T-helper 1 cell treated with Interleukin-12 subunit alpha and Interleukin-12 subunit beta and Interleukin-4 antibody, amounts not matched to agents 30 μg/mL and 1 μg/mL, for 36 hours (primary cell): Measurements from ENCODE around the gene AIG1.

Source experiments
- H3K27ac Mint-ChIP-seq: one replicate; pipeline ENCODE4 v1.8.0; 2021; ENCODE audit warnings: mild to moderate bottlenecking, mixed read lengths
- H3K27me3 Mint-ChIP-seq: one replicate; pipeline ENCODE4 v1.8.0; 2021; ENCODE audit warnings: low read depth, mixed read lengths
- H3K36me3 Mint-ChIP-seq: one replicate; pipeline ENCODE4 v1.8.0; 2021; ENCODE audit warnings: low read depth, mixed read lengths
- H3K4me1 Mint-ChIP-seq: one replicate; pipeline ENCODE4 v1.8.0; 2021; ENCODE audit warnings: low read depth, mixed read lengths
- H3K4me3 Mint-ChIP-seq: one replicate; pipeline ENCODE4 v1.8.0; 2021; ENCODE audit warnings: mild to moderate bottlenecking, moderate library complexity, mixed read lengths
- H3K9me3 Mint-ChIP-seq: one replicate; pipeline ENCODE4 v1.8.0; 2021; ENCODE audit warnings: mixed read lengths

AIG1 gene

DNA sequence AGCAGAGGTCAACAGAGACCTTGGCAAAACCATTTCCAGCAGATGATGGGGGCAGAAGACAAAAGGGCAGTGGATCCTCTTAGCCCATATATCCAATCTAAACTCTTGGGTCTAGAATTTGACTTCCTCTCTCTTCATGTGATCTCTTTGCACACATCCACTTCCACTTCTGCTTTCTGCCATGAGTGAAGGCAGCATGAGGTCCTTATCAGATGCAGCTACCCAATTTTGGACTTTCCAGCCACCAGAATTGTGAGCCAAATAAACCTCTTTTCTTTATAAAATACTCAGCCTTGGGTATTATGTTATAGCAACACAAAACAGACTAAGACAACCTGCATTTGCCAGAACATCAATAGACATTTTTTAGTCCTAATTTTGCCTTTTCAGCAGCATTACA is 198.3 kb downstream of the AIG1 start:
- peaks cover 4% of the 10 kb centered on the region for H3K9me3 Mint-ChIP-seq
- no peak overlapping the region for H3K4me3 Mint-ChIP-seq
- H3K27me3 Mint-ChIP-seq = no peaks in the 10 kb centered on the region
- no peaks in the 10 kb centered on the region for H3K4me1 Mint-ChIP-seq
- H3K36me3 Mint-ChIP-seq = no peaks in the 10 kb centered on the region
- H3K27ac Mint-ChIP-seq = no peak overlapping the region

DNA sequence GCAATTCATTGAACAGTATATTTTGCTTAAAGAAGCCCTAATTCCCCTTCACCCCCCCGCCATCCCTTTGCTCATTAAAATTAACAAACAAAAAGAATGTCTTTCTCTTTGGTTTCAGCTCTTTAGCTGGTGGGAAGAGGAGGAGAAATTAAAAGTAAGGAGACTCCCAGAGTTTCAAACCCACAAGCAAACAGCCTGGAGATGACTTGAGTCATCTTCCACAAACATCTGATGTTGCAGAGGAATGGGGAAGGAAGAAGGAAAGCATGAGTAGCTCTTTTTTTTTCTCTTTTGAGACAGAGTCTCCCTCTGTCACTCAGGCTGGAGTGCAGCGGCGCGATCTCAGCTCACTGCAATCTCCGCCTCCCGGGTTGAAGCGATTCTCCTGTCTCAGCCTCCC is 200.2 kb downstream of the AIG1 start:
- H3K4me3 Mint-ChIP-seq = no peak overlapping the region
- no peaks in the 10 kb centered on the region for H3K4me1 Mint-ChIP-seq
- peaks cover 4% of the 10 kb centered on the region for H3K9me3 Mint-ChIP-seq
- H3K27ac Mint-ChIP-seq = no peak overlapping the region
- no peaks in the 10 kb centered on the region for H3K36me3 Mint-ChIP-seq
- H3K27me3 Mint-ChIP-seq = no peaks in the 10 kb centered on the region

DNA sequence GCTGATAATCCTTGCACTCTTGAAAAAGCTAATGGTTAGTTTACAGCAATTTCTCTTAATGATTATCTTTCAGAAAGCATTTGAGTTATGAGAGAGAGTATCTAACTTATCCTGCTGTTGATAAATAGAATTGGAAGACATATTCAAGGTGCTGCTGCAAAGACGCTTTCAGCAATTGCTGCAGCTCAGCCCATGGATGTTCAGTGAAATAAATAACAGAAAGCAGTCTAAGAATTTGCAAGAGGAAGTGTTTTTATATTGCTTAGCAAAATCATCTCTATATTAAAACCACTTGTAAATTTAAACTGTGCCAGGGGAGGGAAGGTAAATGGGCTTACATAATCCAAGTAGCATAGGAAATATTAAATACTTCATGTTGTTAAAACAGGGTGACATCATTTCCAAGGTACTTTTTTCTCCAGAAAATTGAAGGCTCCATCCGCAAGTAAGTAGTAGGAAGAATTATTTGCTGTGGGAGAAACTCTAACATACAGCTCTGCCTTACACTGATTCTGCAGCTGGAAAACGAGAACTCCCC is 201.3 kb downstream of the AIG1 start:
- Mint-ChIP-seq H3K4me3 (no peak overlapping the region), H3K4me1 (no peaks in the 10 kb centered on the region), H3K9me3 (peaks cover 4% of the 10 kb centered on the region), H3K36me3 (no peaks in the 10 kb centered on the region), H3K27ac (no peak overlapping the region), H3K27me3 (no peaks in the 10 kb centered on the region)

DNA sequence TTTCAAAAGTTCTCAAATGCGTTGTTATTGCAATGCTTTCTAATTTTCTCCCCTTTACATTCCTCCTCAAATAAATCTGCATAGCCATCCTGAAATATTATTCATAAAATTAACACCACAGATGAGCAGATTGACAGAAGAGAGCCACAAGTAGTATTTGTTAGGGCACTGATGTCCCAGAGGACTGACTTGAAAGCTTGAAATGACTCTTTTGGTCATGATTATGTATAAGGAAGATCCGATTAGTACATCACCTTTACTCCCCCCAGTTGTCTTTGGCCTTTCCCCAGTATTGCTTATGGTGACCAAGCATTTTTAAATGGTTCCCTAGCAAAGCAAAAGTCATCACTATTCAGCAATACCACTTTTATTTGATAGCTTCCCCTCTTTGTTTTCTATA is 202.2 kb downstream of the AIG1 start:
- H3K27ac Mint-ChIP-seq = no peak overlapping the region
- peaks cover 4% of the 10 kb centered on the region for H3K9me3 Mint-ChIP-seq
- no peaks in the 10 kb centered on the region for H3K27me3 Mint-ChIP-seq
- no peaks in the 10 kb centered on the region for H3K36me3 Mint-ChIP-seq
- H3K4me1 Mint-ChIP-seq = no peaks in the 10 kb centered on the region
- H3K4me3 Mint-ChIP-seq = no peak overlapping the region

DNA sequence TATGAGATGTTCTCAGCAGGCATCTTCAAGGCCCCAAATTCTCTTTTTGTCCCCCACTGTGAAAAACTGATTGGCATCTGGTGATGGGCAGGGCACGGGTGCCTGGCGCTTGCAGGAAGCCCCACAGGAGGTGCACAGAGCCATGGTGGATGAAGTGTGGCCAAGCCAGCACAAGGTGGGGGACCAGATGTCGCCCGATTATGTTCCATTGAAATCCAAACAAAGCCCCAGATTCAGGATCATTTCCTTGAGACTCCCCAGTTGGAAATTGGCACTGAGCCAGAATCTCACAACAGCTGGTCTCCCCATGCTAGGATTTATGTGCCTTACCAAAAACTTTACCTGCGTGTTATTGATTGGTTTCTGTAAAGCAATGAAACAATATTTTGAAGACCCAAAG is 203.7 kb downstream of the AIG1 start:
- Mint-ChIP-seq H3K4me1 (no peaks in the 10 kb centered on the region), H3K27ac (no peak overlapping the region), H3K9me3 (no peaks in the 10 kb centered on the region), H3K36me3 (no peaks in the 10 kb centered on the region), H3K4me3 (no peak overlapping the region), H3K27me3 (no peaks in the 10 kb centered on the region)

DNA sequence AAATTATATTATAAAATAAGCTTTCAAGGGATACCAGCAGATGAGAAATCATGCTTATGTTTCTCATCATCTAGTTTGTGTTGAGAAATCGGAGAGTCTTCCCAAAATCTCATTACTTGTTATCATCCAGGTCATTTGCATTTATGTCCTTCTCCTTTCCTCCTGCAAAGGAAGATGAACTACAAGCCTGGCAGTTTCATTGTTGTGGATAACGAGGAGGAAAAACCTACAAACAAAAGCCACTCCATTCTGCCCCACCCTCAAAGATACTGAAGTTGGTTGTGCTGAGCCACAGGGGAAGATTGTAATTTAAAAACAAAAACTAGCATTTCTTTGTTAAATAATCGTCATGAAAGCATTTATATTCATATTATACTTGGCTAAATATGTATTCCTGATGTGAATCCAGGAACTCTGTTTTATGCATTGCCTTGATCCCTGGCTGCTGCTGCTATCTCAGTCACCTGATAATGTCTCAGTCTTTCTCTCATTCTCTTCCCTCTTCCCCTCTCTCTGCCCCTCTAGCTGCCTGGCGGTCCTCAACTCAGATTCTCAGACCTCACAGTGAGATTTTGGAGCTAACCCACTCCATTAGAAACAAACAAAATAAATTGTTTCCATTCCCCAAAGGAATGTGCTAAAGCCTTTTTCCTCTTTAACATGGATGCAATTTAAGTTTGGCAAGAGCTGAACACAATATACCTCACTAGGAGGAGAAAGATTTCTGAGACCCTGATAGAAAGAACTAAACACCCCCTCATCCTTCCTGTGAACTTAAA is 204.5 kb downstream of the AIG1 start:
- Mint-ChIP-seq H3K36me3 (no peaks in the 10 kb centered on the region), H3K27me3 (no peaks in the 10 kb centered on the region), H3K9me3 (no peaks in the 10 kb centered on the region), H3K4me1 (no peaks in the 10 kb centered on the region), H3K27ac (no peak overlapping the region), H3K4me3 (no peak overlapping the region)

DNA sequence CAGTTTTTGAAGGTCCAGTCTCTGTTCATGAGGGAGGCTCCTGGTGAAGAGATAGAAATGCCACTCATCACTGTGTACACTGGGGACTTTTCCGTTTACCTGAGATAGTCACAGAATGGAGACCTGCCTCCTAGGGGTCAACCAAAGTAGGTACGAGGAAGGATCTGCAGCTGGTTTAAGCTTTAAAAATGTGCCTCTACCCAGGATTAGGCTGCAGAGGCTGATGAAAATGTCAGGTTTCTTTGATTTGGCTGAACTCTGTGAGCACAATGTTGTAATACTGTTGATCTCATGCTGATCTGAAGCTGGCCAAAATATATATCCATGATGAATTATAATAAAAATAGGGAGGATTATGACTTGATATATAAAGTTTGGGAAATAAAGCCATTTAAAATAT is 207.1 kb downstream of the AIG1 start:
- Mint-ChIP-seq H3K27me3 (no peaks in the 10 kb centered on the region), H3K9me3 (no peaks in the 10 kb centered on the region)

DNA sequence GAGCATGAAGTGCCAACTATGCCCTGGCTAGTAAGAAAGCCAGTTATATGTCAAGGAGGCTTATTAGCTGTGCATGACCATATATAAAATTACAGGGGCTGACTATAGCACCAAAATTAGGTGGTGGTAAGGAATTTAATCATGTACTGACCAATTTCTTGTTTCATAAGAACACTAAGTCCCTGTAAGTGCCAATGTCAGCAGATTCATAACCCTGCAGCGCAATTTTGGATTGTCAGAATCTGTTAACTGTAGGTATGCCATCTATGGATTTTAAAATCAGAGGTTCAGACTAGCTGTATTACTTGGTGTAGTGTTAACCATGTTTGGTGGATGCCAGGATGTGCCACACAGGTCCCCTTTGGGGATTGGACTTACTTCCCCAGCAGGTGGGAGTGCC is 207.8 kb downstream of the AIG1 start:
- Mint-ChIP-seq H3K4me3 (no peak overlapping the region), H3K9me3 (peaks cover 3% of the 10 kb centered on the region), H3K27me3 (no peaks in the 10 kb centered on the region), H3K4me1 (no peaks in the 10 kb centered on the region), H3K27ac (no peak overlapping the region), H3K36me3 (no peaks in the 10 kb centered on the region)

More for the DNA sequence above, 207.1 kb downstream of the AIG1 start:
- H3K27ac Mint-ChIP-seq = no peak overlapping the region
- H3K4me1 Mint-ChIP-seq = no peaks in the 10 kb centered on the region
- no peak overlapping the region for H3K4me3 Mint-ChIP-seq
- H3K36me3 Mint-ChIP-seq = no peaks in the 10 kb centered on the region

DNA sequence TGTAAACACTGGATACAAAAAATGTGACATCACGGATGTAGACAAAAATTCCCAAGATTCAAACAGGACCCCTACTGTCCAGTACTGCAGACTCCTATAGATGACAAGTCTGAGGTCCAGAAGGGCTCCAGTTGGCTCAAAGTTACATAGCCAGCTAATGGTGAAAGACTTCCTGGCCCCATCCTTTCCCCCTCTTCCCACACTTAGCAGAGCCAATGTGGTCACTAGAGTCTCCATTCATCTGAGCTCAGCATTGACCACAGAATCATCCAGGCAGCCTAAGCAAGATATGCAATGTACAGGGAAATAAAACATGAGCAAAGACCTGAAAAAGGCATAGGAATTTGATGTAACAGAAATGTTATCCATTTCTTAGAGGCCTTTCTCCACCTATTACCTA is 209.3 kb downstream of the AIG1 start:
- H3K27ac Mint-ChIP-seq = no peak overlapping the region
- H3K9me3 Mint-ChIP-seq = peaks cover 10% of the 10 kb centered on the region
- no peaks in the 10 kb centered on the region for H3K36me3 Mint-ChIP-seq
- no peaks in the 10 kb centered on the region for H3K27me3 Mint-ChIP-seq
- H3K4me1 Mint-ChIP-seq = peaks cover 5% of the 10 kb centered on the region
- H3K4me3 Mint-ChIP-seq = no peak overlapping the region

DNA sequence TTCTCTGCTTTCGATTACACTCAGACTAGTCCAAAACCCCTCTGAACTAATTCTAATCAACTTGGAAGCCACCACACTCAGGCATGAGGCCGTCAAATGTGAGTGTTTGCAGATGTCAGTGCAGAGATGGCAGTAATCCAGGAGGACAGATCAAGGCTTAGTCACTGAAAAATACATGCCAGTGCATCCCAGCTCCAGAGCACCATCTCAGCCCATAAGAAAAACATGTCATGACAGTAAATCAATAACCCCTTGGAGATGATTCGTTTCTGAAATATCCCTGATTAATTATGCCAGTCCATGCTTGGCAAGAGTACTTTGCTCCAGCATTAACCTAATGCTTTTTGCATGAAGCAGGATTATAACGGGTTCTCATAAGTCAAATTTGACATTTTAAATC is 210.3 kb downstream of the AIG1 start:
- Mint-ChIP-seq H3K36me3 (no peaks in the 10 kb centered on the region), H3K4me3 (no peak overlapping the region), H3K9me3 (peaks cover 10% of the 10 kb centered on the region), H3K27me3 (no peaks in the 10 kb centered on the region), H3K27ac (no peak overlapping the region), H3K4me1 (peaks cover 13% of the 10 kb centered on the region)

DNA sequence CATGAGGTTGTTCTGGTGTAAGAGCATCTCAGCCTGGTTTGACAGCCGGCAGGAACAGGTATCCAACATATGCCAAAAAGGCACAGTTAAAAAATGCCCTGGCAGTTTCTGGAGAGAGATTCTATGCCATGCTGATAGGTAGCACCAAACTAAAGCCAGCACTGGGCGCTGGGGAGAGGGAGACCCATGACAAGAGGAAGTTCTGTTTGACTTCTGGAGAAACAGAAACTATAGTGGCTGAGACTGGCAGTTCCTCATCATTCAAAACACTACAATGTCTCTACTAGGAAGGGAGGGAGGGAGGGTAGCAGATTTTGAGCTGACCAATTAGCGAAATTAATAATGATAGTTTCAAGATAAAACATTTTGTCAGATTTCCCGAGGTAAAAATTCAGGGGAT is 215.7 kb downstream of the AIG1 start:
- H3K9me3 Mint-ChIP-seq = peaks cover 10% of the 10 kb centered on the region
- H3K4me3 Mint-ChIP-seq = no peak overlapping the region
- peaks cover 19% of the 10 kb centered on the region for H3K4me1 Mint-ChIP-seq
- H3K36me3 Mint-ChIP-seq = no peaks in the 10 kb centered on the region
- H3K27me3 Mint-ChIP-seq = no peaks in the 10 kb centered on the region
- no peak overlapping the region for H3K27ac Mint-ChIP-seq

DNA sequence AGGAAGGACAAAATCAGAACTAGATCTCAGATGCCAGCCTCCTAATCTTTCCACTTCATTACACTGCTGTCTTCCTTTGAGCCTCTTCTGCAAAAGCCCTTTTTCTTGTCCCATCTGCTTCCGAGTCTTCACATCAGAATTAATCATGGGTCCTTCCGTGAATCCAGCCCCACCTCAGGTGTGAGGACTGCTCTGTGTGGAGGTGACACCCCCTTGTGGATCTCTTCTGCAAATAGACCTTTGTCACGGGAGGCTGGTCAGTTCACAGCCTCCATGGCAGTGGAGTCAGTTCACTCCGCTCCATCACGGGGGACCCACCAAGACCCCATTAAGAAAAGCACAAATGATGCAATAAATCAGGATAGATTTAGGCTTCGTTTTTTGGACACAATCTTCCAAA is 218.7 kb downstream of the AIG1 start:
- H3K27me3 Mint-ChIP-seq = no peaks in the 10 kb centered on the region
- H3K27ac Mint-ChIP-seq = no peak overlapping the region

DNA sequence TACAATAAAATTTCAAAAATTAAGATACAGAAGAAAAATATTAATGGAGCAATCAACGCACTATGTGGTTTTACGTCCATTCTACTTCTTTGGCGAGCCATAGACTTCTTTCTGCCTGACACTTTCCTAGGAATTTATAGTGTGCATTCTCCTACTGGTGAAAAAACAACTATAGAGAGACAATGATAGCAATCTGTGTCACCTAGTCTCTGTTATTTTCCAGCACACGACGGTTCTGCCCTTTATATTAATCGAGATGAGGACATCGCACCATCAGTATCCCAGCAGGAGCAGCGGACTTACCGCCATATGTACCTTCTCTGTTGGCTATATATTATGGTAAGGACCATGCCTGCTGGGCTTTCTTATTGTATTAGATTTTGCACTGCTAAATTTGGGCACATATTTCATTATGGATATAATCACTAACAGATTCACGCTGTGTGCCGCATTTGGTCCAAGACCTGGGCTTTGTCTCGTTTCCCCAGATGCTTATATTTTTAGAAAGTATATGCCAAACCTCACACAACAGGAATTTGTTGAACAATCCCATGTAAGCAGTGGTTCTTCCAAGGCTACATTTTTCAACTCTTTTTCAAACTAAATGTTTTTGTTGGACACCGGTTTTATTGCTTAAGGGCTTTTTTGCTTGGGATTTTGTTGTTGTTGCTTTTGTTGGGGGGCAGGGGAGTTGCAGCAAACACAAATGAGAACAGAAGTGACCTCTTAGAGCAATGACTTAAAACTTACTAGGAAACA is 223.4 kb downstream of the AIG1 start:
- no peaks in the 10 kb centered on the region for H3K4me1 Mint-ChIP-seq
- H3K9me3 Mint-ChIP-seq = no peaks in the 10 kb centered on the region
- no peaks in the 10 kb centered on the region for H3K27me3 Mint-ChIP-seq
- no peaks in the 10 kb centered on the region for H3K36me3 Mint-ChIP-seq
- no peak overlapping the region for H3K4me3 Mint-ChIP-seq
- no peak overlapping the region for H3K27ac Mint-ChIP-seq

More for the DNA sequence above, 218.7 kb downstream of the AIG1 start:
- no peaks in the 10 kb centered on the region for H3K36me3 Mint-ChIP-seq
- H3K4me1 Mint-ChIP-seq = peaks cover 19% of the 10 kb centered on the region
- H3K9me3 Mint-ChIP-seq = peaks cover under 1% of the 10 kb centered on the region
- no peak overlapping the region for H3K4me3 Mint-ChIP-seq

DNA sequence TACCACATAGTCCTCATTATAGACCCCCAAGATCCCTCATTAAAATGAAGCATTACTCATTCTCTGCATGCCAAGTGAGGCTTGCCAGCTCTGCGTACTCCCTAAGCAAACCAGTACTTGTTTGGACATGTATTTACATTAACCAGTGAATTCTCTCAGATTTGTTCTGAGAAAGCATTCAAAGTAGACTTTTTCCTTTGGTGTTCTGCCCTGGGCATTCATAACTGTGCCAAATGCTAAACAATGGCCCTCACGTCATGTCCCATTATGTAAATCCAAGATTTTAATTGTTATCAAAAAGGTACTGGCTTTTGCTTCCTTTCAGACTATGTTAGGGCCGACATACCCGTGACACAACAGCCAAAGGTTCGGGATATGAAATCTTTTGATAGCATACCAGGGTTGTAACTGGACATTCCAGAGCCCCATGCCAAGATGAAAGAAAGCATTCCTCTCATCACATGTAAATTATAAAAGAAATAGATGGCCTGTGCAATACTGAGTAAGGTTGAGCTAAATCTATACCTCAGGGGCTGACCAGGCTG is 225.6 kb downstream of the AIG1 start:
- no peak overlapping the region for H3K27ac Mint-ChIP-seq
- H3K27me3 Mint-ChIP-seq = no peaks in the 10 kb centered on the region
- no peaks in the 10 kb centered on the region for H3K9me3 Mint-ChIP-seq
- no peak overlapping the region for H3K4me3 Mint-ChIP-seq
- H3K36me3 Mint-ChIP-seq = no peaks in the 10 kb centered on the region
- H3K4me1 Mint-ChIP-seq = no peaks in the 10 kb centered on the region

DNA sequence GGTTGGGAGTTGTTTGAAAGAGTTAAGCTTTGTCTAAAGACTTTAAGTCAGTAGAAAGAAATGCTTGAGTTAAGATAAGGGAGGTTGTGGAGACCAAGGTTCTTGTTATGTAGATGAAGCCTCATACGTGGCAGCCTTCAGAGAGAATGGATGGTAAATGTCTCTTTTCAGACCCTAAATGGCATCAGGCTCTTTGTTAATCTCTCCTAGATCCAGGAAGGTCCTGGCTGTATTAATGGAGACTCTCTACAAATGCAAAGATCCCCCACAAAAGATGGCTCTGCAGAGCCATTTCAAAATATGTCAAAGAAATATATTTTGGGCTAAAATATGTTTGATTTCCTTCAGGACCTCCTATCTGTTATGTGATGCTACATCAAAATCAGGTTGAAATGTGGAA is 228.2 kb downstream of the AIG1 start:
- H3K27ac Mint-ChIP-seq = no peak overlapping the region
- no peaks in the 10 kb centered on the region for H3K4me1 Mint-ChIP-seq
- no peaks in the 10 kb centered on the region for H3K36me3 Mint-ChIP-seq
- H3K4me3 Mint-ChIP-seq = no peak overlapping the region
- H3K9me3 Mint-ChIP-seq = no peaks in the 10 kb centered on the region
- no peaks in the 10 kb centered on the region for H3K27me3 Mint-ChIP-seq
